ENCODE data around the gene PCSK9. TPM values are rescaled to one million over a fixed set of nuclear protein-coding genes. Genes with fewer than 3 reads are reported as not detected.

PCSK9 gene
- total and polyA plus RNA-seq, 4 donors, result 10.8 to 112 (median 58.5) TPM

DNA sequence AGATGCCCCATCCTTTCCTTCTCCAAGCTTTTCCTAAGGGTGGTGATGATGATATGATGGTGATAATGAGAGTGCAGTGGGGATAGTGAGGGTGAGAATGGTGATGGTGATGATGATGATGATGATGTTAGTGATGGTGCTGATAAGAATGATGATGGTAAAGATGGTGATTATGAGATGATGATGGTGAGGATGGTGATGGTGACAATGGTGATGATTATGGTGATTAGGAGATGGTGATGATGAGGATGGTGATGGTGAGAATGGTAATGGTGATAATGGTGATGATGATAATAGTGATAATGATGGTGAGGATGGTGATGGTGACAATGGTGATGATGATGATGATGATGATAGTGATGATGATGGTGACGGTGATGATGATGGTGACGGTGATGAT, 36.7 kb upstream of the PCSK9 start:
- Histone ChIP-seq H3K9me3 (ENCODE audit: control insufficient read depth in 4 of 4, low read length in 3 of 4) (no peaks in the 10 kb centered on the region), H3K9ac (ENCODE audit: low read depth in 1 of 2, low read length in 2 of 2) (no peak overlapping the region), H3K4me3 (ENCODE audit: low read depth in 1 of 3, low read length in 3 of 3) (no peak overlapping the region), H3K4me1 (ENCODE audit: control insufficient read depth in 4 of 4, insufficient read depth in 4 of 4, low read length in 3 of 4) (no peaks in the 10 kb centered on the region), H3K36me3 (ENCODE audit: control insufficient read depth in 4 of 4, insufficient read depth in 3 of 4, low read depth in 1 of 4, low read length in 3 of 4) (no peaks in the 10 kb centered on the region), H3K27ac (ENCODE audit: low read depth in 1 of 2, low read length in 2 of 2) (no peak overlapping the region), H3K27me3 (ENCODE audit: control insufficient read depth in 4 of 4, insufficient read depth in 4 of 4, low read length in 3 of 4) (no peaks in the 10 kb centered on the region)
- DNase-seq (ENCODE audit: low spot score), result no peak
- 58% methylated on average over 2 of the region's 2 CpGs for WGBS
- no peak for TF ChIP-seq EGR1 (IDR thresholded peaks at IDR 0.05; ENCODE audit: low read depth in 2 of 2)

DNA sequence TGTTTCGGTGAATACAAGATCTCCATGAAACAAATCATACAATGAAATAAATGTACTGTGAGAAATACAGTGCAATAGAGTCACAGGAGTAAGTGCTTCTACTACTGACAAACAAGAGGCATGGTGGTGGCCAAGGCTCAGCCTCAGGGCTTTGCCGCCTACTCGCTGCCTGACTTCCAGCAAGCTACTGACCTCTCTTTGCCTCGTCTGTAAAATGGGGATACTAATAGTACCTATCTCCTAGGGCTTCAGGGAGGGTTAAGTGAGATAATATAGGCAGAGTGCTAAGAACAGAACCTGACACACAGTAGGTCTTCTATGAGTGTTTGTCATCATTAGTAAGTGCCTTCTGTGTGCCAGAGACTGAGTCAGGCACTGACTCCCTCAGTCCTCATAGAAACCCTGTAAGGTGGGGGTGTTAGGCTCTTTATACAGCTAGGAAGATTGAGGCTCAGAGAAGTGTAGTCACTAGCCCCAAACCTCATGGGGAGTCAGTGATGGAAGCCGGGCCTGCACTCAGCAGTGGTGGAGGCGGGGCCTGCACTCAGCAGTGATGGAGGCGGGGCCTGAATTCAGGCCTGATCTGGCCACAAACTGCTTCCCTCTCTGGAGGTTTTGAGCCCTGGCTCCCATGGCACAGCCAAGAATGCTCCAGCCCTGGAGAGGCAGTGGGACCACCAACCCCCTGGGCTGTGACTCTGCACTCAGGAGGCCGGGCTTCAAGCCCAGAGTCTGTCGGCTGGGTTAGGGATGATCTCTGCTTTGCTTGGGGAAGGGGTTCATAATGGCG, 33.8 kb upstream of the PCSK9 start:
- Histone ChIP-seq H3K4me3 (ENCODE audit: low read depth in 1 of 3, low read length in 3 of 3) (no peak overlapping the region), H3K27me3 (ENCODE audit: control insufficient read depth in 4 of 4, insufficient read depth in 4 of 4, low read length in 3 of 4) (no peaks in the 10 kb centered on the region), H3K9me3 (ENCODE audit: control insufficient read depth in 4 of 4, low read length in 3 of 4) (no peaks in the 10 kb centered on the region), H3K36me3 (ENCODE audit: control insufficient read depth in 4 of 4, insufficient read depth in 3 of 4, low read depth in 1 of 4, low read length in 3 of 4) (no peaks in the 10 kb centered on the region), H3K9ac (ENCODE audit: low read depth in 1 of 2, low read length in 2 of 2) (no peak overlapping the region), H3K27ac (ENCODE audit: low read depth in 1 of 2, low read length in 2 of 2) (no peak overlapping the region), H3K4me1 (ENCODE audit: control insufficient read depth in 4 of 4, insufficient read depth in 4 of 4, low read length in 3 of 4) (no peaks in the 10 kb centered on the region)
- no peak for TF ChIP-seq SP1 (IDR thresholded peaks at IDR 0.05)
- TF ChIP-seq GABPA (IDR thresholded peaks at IDR 0.05 in 1 of 2, conservative IDR thresholded peaks at IDR 0.05 in 1 of 2), result no peak
- no peak for TF ChIP-seq YY1 (IDR thresholded peaks at IDR 0.05)
- no peak for TF ChIP-seq JUND (IDR thresholded peaks at IDR 0.05)
- no peak for TF ChIP-seq NR2F2 (IDR thresholded peaks at IDR 0.05)
- TF ChIP-seq RXRA (IDR thresholded peaks at IDR 0.05), result no peak
- no peak for TF ChIP-seq TAF1 (conservative IDR thresholded peaks at IDR 0.05)
- no peak for TF ChIP-seq FOXA2 (IDR thresholded peaks at IDR 0.05)
- TF ChIP-seq, protein P1, sequence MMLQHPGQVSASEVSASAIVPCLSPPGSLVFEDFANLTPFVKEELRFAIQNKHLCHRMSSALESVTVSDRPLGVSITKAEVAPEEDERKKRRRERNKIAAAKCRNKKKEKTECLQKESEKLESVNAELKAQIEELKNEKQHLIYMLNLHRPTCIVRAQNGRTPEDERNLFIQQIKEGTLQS (IDR thresholded peaks at IDR 0.05), result no peak
- no peak for TF ChIP-seq FOXA1 (IDR thresholded peaks at IDR 0.05)
- no peak for TF ChIP-seq HNF4A (conservative IDR thresholded peaks at IDR 0.05)
- TF ChIP-seq, protein P2, sequence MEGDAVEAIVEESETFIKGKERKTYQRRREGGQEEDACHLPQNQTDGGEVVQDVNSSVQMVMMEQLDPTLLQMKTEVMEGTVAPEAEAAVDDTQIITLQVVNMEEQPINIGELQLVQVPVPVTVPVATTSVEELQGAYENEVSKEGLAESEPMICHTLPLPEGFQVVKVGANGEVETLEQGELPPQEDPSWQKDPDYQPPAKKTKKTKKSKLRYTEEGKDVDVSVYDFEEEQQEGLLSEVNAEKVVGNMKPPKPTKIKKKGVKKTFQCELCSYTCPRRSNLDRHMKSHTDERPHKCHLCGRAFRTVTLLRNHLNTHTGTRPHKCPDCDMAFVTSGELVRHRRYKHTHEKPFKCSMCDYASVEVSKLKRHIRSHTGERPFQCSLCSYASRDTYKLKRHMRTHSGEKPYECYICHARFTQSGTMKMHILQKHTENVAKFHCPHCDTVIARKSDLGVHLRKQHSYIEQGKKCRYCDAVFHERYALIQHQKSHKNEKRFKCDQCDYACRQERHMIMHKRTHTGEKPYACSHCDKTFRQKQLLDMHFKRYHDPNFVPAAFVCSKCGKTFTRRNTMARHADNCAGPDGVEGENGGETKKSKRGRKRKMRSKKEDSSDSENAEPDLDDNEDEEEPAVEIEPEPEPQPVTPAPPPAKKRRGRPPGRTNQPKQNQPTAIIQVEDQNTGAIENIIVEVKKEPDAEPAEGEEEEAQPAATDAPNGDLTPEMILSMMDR (IDR thresholded peaks at IDR 0.05; ENCODE audit: low read depth, low read length, missing input control), result no peak
- TF ChIP-seq, protein P3, sequence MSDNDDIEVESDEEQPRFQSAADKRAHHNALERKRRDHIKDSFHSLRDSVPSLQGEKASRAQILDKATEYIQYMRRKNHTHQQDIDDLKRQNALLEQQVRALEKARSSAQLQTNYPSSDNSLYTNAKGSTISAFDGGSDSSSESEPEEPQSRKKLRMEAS (IDR thresholded peaks at IDR 0.05), result no peak
- TF ChIP-seq, protein P4, sequence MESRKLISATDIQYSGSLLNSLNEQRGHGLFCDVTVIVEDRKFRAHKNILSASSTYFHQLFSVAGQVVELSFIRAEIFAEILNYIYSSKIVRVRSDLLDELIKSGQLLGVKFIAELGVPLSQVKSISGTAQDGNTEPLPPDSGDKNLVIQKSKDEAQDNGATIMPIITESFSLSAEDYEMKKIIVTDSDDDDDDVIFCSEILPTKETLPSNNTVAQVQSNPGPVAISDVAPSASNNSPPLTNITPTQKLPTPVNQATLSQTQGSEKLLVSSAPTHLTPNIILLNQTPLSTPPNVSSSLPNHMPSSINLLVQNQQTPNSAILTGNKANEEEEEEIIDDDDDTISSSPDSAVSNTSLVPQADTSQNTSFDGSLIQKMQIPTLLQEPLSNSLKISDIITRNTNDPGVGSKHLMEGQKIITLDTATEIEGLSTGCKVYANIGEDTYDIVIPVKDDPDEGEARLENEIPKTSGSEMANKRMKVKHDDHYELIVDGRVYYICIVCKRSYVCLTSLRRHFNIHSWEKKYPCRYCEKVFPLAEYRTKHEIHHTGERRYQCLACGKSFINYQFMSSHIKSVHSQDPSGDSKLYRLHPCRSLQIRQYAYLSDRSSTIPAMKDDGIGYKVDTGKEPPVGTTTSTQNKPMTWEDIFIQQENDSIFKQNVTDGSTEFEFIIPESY (IDR thresholded peaks at IDR 0.05), result no peak
- no peak for TF ChIP-seq EGR1 (IDR thresholded peaks at IDR 0.05; ENCODE audit: low read depth in 2 of 2)
- TF ChIP-seq RAD21 (IDR thresholded peaks at IDR 0.05), result no peak
- no peak for TF ChIP-seq HNF4G (IDR thresholded peaks at IDR 0.05)
- TF ChIP-seq, protein P5, sequence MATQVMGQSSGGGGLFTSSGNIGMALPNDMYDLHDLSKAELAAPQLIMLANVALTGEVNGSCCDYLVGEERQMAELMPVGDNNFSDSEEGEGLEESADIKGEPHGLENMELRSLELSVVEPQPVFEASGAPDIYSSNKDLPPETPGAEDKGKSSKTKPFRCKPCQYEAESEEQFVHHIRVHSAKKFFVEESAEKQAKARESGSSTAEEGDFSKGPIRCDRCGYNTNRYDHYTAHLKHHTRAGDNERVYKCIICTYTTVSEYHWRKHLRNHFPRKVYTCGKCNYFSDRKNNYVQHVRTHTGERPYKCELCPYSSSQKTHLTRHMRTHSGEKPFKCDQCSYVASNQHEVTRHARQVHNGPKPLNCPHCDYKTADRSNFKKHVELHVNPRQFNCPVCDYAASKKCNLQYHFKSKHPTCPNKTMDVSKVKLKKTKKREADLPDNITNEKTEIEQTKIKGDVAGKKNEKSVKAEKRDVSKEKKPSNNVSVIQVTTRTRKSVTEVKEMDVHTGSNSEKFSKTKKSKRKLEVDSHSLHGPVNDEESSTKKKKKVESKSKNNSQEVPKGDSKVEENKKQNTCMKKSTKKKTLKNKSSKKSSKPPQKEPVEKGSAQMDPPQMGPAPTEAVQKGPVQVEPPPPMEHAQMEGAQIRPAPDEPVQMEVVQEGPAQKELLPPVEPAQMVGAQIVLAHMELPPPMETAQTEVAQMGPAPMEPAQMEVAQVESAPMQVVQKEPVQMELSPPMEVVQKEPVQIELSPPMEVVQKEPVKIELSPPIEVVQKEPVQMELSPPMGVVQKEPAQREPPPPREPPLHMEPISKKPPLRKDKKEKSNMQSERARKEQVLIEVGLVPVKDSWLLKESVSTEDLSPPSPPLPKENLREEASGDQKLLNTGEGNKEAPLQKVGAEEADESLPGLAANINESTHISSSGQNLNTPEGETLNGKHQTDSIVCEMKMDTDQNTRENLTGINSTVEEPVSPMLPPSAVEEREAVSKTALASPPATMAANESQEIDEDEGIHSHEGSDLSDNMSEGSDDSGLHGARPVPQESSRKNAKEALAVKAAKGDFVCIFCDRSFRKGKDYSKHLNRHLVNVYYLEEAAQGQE (IDR thresholded peaks at IDR 0.05), result no peak
- DNase-seq (ENCODE audit: low spot score), result no peak
- WGBS, result 92% methylated on average over 10 of the region's 10 CpGs

Measured in liver (tissue), 9 donors.